NCI-H748 treated with DMSO at 0.1 percent for 48 hours (cell line): ENCODE results near the gene RUNX1.
A peak's percentile ranks its signal among the peaks of the same experiment; 100 is the strongest.

ENCODE experiments used
- DNase-seq: peaks from one replicate; lab custom pipeline; 2025; lab: John Stamatoyannopoulos, UW

The RUNX1 gene

GRCh38 chr21:34846601-34847112 lies 202.4 kb downstream of the RUNX1 start:
- DNase-seq: no peak

GRCh38 chr21:34845521-34846451 lies 203.3 kb downstream of the RUNX1 start:
- no peak for DNase-seq

- peak; percentile 1 for DNase-seq
Measured at GRCh38 chr21:34844924-34845238, 204.2 kb downstream of the RUNX1 start.

GRCh38 chr21:34844013-34844923 lies 204.8 kb downstream of the RUNX1 start:
- DNase-seq: no peak

- DNase-seq: no peak
Measured at GRCh38 chr21:34843562-34843961, 205.5 kb downstream of the RUNX1 start.

- DNase-seq: no peak
Measured at GRCh38 chr21:34841154-34841553, 207.9 kb downstream of the RUNX1 start.

- no peak for DNase-seq
Measured at GRCh38 chr21:34840693-34841092, 208.4 kb downstream of the RUNX1 start.

- no peak for DNase-seq
Measured at GRCh38 chr21:34838956-34839820, 209.9 kb downstream of the RUNX1 start.

- DNase-seq: no peak
Measured at GRCh38 chr21:34836933-34837505, 212.1 kb downstream of the RUNX1 start.

- no peak for DNase-seq
Measured at GRCh38 chr21:34836103-34836932, 212.8 kb downstream of the RUNX1 start.

GRCh38 chr21:34835526-34835925 lies 213.6 kb downstream of the RUNX1 start:
- no peak for DNase-seq

- no peak for DNase-seq
Measured at GRCh38 chr21:34834852-34835501, 214.1 kb downstream of the RUNX1 start.

- no peak for DNase-seq
Measured at GRCh38 chr21:34834290-34834689, 214.8 kb downstream of the RUNX1 start.

GRCh38 chr21:34833465-34833864 lies 215.6 kb downstream of the RUNX1 start:
- DNase-seq: no peak

GRCh38 chr21:34830386-34831170 lies 218.5 kb downstream of the RUNX1 start:
- DNase-seq: no peak

GRCh38 chr21:34827445-34828235 lies 221.5 kb downstream of the RUNX1 start:
- no peak for DNase-seq

GRCh38 chr21:34826836-34827235 lies 222.3 kb downstream of the RUNX1 start:
- no peak for DNase-seq

GRCh38 chr21:34825948-34826548 lies 223.1 kb downstream of the RUNX1 start:
- no peak for DNase-seq
